GM19328 (cell line): ENCODE data around the gene IFT27.
"Not testable (repeated sequence)": the region's sequence is repeated elsewhere in the genome, so short reads cannot be mapped to it uniquely, and the experiment has no call there.

Source experiments
- ATAC-seq: cut with Tn5 transposase; IDR thresholded peaks from one replicate; pipeline ENCODE4 v1.9.1; 2021; ENCODE audit warnings: mild to moderate bottlenecking, moderate library complexity; ENCODE audit not compliant: unreplicated experiment

Gene IFT27

GRCh38 chr22:36765943-36766450, 9.9 kb downstream of the IFT27 start:
- ATAC-seq = no peak

GRCh38 chr22:36765131-36765942, 10.6 kb downstream of the IFT27 start:
- ATAC-seq = no peak

- ATAC-seq = no peak
Observed at GRCh38 chr22:36764641-36765040, 11.3 kb downstream of the IFT27 start.

- ATAC-seq = no peak
Observed at GRCh38 chr22:36764060-36764459, 11.9 kb downstream of the IFT27 start.

- ATAC-seq = no peak
Observed at GRCh38 chr22:36763576-36763975, 12.3 kb downstream of the IFT27 start.

GRCh38 chr22:36762687-36763260, 13.1 kb downstream of the IFT27 start:
- no peak for ATAC-seq

- ATAC-seq = no peak
Observed at GRCh38 chr22:36761553-36762240, 14.2 kb downstream of the IFT27 start.

- no peak for ATAC-seq
Observed at GRCh38 chr22:36760786-36761185, 15.1 kb downstream of the IFT27 start.

- no peak for ATAC-seq
Observed at GRCh38 chr22:36759481-36760159, 16.3 kb downstream of the IFT27 start.

GRCh38 chr22:36758792-36759271, 17.1 kb downstream of the IFT27 start:
- no peak for ATAC-seq

- no peak for ATAC-seq
Observed at GRCh38 chr22:36757668-36758211, 18.2 kb downstream of the IFT27 start.

- no peak for ATAC-seq
Observed at GRCh38 chr22:36756746-36757655, 18.9 kb downstream of the IFT27 start.

- ATAC-seq = no peak
Observed at GRCh38 chr22:36756031-36756430, 19.9 kb downstream of the IFT27 start.

- ATAC-seq = no peak
Observed at GRCh38 chr22:36755316-36755715, 20.6 kb downstream of the IFT27 start.

- ATAC-seq = not testable (repeated sequence)
Observed at GRCh38 chr22:36754881-36755280, 21.0 kb downstream of the IFT27 start.

- ATAC-seq = no peak
Observed at GRCh38 chr22:36753916-36754315, 22.0 kb downstream of the IFT27 start.

- no peak for ATAC-seq
Observed at GRCh38 chr22:36753120-36753802, 22.7 kb downstream of the IFT27 start.

- ATAC-seq = no peak
Observed at GRCh38 chr22:36746375-36746970, 29.4 kb downstream of the IFT27 start.
